Measurements from ENCODE around the gene TIMP1.

- TF ChIP-seq, protein P1, sequence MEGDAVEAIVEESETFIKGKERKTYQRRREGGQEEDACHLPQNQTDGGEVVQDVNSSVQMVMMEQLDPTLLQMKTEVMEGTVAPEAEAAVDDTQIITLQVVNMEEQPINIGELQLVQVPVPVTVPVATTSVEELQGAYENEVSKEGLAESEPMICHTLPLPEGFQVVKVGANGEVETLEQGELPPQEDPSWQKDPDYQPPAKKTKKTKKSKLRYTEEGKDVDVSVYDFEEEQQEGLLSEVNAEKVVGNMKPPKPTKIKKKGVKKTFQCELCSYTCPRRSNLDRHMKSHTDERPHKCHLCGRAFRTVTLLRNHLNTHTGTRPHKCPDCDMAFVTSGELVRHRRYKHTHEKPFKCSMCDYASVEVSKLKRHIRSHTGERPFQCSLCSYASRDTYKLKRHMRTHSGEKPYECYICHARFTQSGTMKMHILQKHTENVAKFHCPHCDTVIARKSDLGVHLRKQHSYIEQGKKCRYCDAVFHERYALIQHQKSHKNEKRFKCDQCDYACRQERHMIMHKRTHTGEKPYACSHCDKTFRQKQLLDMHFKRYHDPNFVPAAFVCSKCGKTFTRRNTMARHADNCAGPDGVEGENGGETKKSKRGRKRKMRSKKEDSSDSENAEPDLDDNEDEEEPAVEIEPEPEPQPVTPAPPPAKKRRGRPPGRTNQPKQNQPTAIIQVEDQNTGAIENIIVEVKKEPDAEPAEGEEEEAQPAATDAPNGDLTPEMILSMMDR (conservative IDR thresholded peaks at IDR 0.05; ENCODE audit: low read depth in 2 of 2) = no peak
- TF ChIP-seq EZH2phosphoT487 (IDR thresholded peaks at IDR 0.05; ENCODE audit: unreplicated experiment) = no peak
These were observed 18.4 kb upstream of the TIMP1 start for GRCh38 chrX:47563801-47564315.

All from GM23338 (cell line).